Pancreas (tissue), 10 donors: ENCODE data around the gene RNF220. TPM values are rescaled to one million over a fixed set of nuclear protein-coding genes. Genes with fewer than 3 reads are reported as not detected.

Source experiments
- ATAC-seq, 4 donors: fragments of 200-7000 bp; cut with Tn5 transposase; one replicate each; pipeline versions ENCODE4 v1.8.0 to v1.9.1; 2020; ENCODE audit warnings: mild to moderate bottlenecking in 4 of 4, moderate library complexity in 4 of 4
- DNase-seq, 6 donors: peaks; one replicate each; pipeline ENCODE4 v3.0.0-alpha.2; 2020
- FAIRE-seq: peaks from 2 replicates; lab custom pipeline; 2012; peaks lifted over from hg19 to GRCh38; lab: Jason Lieb, UNC
- H3K27ac ChIP-seq, 4 donors: fragments of 200-600 bp; sonication (generic); 1 replicate in 3 of 4; 2 replicates in 1 of 4; pipeline versions ENCODE4 v1.5.0 to v1.8.0; 2020
- H3K27me3 ChIP-seq, 4 donors: fragments of 200-600 bp; one replicate each; pipeline ENCODE4 v1.8.0; 2021
- H3K36me3 ChIP-seq, 3 donors: fragments of 200-600 bp; sonication (generic) in 1 of 3; one replicate each; pipeline versions ENCODE4 v1.5.0 to v1.8.0; 2020 to 2021
- H3K4me1 ChIP-seq, 3 donors: fragments of 200-600 bp; one replicate each; pipeline ENCODE4 v1.8.0; 2021
- H3K4me3 ChIP-seq, 4 donors: fragments of 200-600 bp; sonication (generic) in 2 of 4; one replicate each; pipeline versions ENCODE4 v1.5.0 to v1.8.0; 2020 to 2021
- H3K9me3 ChIP-seq, 4 donors: fragments of 200-600 bp; one replicate each; pipeline ENCODE4 v1.8.0; 2021
- WGBS, 2 donors: extraction: QIAGEN DNeasy Blood & Tissue Kit; methylation state at CpG; one replicate each; pipeline ENCODE4 v1.1.7; 2013; 5-methylcytosine and 5-hydroxymethylcytosine counted together
- intact Hi-C, 3 donors: fragments of 100-400 bp; cut with DNase I; formaldehyde crosslinking; loops; one replicate each; pipeline versions ENCODE4 v1.11.1 to v1.14.2; 2022
- polyA plus RNA-seq, 2 donors: library from polyadenylated mRNA; stranded (reverse); fragments of 200-250 nt; gene quantifications; one replicate each; pipeline ENCODE4 v1.2.3, GENCODE V29; 2013
- total RNA-seq, 6 donors: library from RNA; stranded (reverse); fragmentation: NEBNext Ultra II Directional in 4 of 6; extraction: Animal tissue kit (Norgen Biotek cat#: 25700) in 4 of 6; gene quantifications; one replicate each; pipeline versions ENCODE4 v1.2.1 to v1.2.4, GENCODE V29; 2021 to 2023
- TF ChIP-seq, protein P1 (sequence below), 4 donors: fragments of 200-600 bp; sonication (generic) in 3 of 4; IDR thresholded peaks; one replicate each; pipeline versions ENCODE4 v1.5.0 to v1.8.0; 2021; ENCODE audit warnings: antibody characterized with exemption in 4 of 4
- donor health status: healthy with polysubstance abuse.
- donor health status: DM: no; HTN: no; CAD: no; lungs with moderate emphysema.
- donor health status: DM: no; HTN: no; CAD: no.
- donor health status: control.
- donor health status: control.
- donor health status: Bipolar disorder and iron deficiency.
- donor health status: DM: yes; HTN: yes; CAD: no.
- donor health status: DM: no; HTN: no; CAD: no.
- donor health status: DM: no; HTN: no; CAD: no.
- donor health status: DM: yes; HTN: yes; CAD: no.

The RNF220 gene
- total and polyA plus RNA-seq, 8 donors: 22.3 to 43.2 (median 33.0) TPM

DNA sequence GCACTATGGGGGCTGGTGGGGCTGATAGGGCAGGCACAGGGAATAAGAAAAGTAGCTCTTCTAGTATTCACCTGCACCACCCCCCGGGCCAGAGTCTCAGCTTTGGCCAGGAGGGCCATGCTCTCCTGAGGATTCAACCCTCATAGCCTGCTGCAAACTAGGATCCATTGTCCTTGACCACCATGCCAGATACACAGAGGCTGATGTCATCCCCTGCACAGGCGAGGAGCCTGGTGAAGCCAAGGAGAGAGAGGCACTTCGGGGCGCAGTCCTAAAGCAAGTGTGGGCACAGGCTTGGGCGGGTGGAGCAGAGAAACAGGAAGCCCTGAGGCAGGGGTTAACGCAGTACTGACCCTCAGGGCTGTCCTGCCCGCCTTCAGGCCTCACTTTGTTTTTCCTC is 239.8 kb downstream of the RNF220 start:
- TF ChIP-seq, protein P1, sequence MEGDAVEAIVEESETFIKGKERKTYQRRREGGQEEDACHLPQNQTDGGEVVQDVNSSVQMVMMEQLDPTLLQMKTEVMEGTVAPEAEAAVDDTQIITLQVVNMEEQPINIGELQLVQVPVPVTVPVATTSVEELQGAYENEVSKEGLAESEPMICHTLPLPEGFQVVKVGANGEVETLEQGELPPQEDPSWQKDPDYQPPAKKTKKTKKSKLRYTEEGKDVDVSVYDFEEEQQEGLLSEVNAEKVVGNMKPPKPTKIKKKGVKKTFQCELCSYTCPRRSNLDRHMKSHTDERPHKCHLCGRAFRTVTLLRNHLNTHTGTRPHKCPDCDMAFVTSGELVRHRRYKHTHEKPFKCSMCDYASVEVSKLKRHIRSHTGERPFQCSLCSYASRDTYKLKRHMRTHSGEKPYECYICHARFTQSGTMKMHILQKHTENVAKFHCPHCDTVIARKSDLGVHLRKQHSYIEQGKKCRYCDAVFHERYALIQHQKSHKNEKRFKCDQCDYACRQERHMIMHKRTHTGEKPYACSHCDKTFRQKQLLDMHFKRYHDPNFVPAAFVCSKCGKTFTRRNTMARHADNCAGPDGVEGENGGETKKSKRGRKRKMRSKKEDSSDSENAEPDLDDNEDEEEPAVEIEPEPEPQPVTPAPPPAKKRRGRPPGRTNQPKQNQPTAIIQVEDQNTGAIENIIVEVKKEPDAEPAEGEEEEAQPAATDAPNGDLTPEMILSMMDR (IDR thresholded peaks at IDR 0.05): no peak
- peak in 1 of 6 donors; percentile 34 for DNase-seq
- 92 to 96% methylated on average over 7 of the region's 7 CpGs for WGBS, 2 donors
- H3K9me3 ChIP-seq: no peaks in the 10 kb centered on the region
- no peak for FAIRE-seq
- no peaks in the 10 kb centered on the region for H3K4me1 ChIP-seq
- intact Hi-C loops: no loop called here
- H3K4me3 ChIP-seq: no peak overlapping the region
- no peak for ATAC-seq
- peaks cover 0 to 39% (median 17%) of the 10 kb centered on the region in 3 donors for H3K36me3 ChIP-seq
- H3K27me3 ChIP-seq: no peaks in the 10 kb centered on the region
- no peak overlapping the region for H3K27ac ChIP-seq

DNA sequence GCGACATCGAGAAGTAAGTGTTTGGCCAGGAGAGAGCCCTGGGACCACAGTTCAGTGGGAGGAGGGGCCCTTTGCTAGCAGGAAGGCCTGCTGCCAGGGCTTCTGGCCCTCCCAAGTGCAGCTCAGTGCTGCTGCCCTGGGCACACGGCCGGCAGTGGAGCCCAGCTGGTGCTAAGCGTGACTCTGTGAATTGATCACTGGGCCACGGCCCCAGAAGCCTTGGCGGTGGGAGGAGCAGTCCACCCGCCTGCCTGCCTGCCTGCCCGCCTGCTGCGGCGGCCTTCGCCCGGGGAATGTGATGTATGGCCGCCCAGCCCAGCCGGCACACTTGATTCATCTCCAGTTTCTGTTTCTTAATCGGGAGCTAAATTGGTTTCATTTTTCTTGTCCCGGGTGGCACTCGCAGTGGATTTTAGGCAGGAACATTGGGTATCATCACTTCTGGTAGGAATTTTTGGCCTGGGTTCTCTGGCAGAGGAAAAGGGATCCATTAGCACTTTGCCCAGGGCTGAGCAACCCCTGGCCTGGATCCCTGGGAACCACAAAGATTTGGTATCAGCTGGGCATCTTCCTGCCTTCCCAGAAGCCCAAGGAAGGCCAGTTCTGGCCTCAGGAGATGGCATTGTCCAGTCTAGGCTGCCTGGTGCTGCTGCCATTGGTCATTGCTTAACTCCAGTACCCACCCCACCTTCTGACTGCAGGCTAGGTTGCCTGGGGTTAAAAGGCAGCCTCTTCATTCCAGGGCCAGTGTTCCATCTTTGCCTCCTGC is 240.6 kb downstream of the RNF220 start:
- ATAC-seq (peak in 2 of 4 donors; percentile 3 to 29), DNase-seq (peak in 2 of 6 donors; percentile 15 to 45), FAIRE-seq (no peak)
- Histone ChIP-seq H3K9me3 (no peaks in the 10 kb centered on the region), H3K27ac (no peak overlapping the region), H3K27me3 (no peaks in the 10 kb centered on the region), H3K4me3 (no peak overlapping the region), H3K4me1 (no peaks in the 10 kb centered on the region), H3K36me3 (peaks cover 0 to 40% (median 14%) of the 10 kb centered on the region in 3 donors)
- 85 to 91% methylated on average over 18 of the region's 18 CpGs for WGBS, 2 donors
- TF ChIP-seq, protein P1 (IDR thresholded peaks at IDR 0.05): no peak
- intact Hi-C loops: no loop called here

DNA sequence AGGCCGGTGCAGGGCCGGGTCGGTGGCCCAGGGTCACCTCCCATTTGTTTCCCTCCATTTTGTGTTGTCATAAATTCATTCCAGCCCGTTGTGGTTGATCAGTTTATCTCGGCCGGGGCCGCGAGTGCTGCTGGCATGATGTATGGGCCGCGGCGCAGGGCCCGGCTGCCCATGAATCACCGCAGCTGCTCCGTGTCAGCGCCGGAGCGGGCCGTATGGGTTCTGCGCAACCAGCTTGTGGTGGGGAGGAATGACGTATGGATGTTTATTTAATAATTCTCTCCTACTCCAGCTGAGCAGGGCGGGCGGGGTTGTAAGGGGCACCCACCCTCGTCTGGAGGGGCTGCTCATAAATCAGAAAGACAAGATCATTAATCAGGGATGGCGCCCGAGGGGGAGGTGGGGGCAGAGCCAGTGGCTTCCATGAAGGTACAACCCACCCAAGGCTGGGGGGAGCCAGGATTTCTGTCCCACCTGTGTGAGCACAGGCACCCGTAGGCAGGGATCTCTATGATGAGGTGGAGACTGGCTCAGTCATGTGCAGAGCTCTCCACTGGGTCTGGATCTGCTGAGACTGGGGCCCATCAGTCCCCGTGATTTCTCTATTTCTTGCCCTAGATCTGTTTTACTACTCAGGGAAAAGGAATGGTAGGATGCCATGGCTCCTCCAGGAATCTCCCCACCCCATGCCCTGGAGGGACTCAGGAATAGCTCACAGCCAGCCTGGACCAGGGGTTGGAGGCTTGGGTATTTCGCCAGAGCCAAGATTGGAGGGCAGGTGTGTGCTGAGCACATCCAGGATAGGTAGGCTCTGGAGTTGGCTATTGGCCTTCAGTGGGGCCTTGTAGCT is 241.4 kb downstream of the RNF220 start:
- DNase-seq (peak in 2 of 6 donors; percentile 12 to 40), ATAC-seq (no peak), FAIRE-seq (no peak)
- WGBS, 2 donors: 88 to 92% methylated on average over 28 of the region's 28 CpGs
- H3K4me1 ChIP-seq: no peaks in the 10 kb centered on the region
- TF ChIP-seq, protein P1 (IDR thresholded peaks at IDR 0.05): no peak
- H3K4me3 ChIP-seq: no peak overlapping the region
- intact Hi-C loops: no loop called here
- no peaks in the 10 kb centered on the region for H3K27me3 ChIP-seq
- H3K9me3 ChIP-seq: no peaks in the 10 kb centered on the region
- no peak overlapping the region for H3K27ac ChIP-seq
- peaks cover 0 to 42% (median 11%) of the 10 kb centered on the region in 3 donors for H3K36me3 ChIP-seq

DNA sequence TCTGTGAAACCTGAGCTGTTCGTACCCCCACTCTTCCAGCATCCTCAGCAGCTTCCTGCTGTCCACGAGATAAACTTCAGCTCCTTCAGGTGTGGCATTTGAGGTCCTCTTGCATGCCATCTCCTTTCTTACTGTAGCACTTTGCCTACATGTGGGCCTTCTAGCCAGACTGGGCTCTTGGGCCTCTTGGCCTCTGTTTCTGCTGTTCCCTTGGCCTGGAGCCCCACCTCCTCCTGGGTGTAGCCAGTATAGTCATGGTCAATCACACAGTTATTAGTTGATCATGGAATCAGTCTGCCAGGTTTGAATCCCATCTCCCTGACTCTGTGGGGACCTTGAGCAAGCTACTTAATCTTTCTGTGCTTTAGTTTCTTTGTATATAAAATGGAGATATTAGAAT is 242.8 kb downstream of the RNF220 start:
- H3K4me1 ChIP-seq: no peaks in the 10 kb centered on the region
- no peaks in the 10 kb centered on the region for H3K9me3 ChIP-seq
- peak in 2 of 6 donors; percentile 7 to 9 for DNase-seq
- no peak for FAIRE-seq
- WGBS, 2 donors: 88 to 95% methylated on average over 2 of the region's 2 CpGs
- intact Hi-C loops: no loop called here
- H3K4me3 ChIP-seq: no peak overlapping the region
- peaks cover 0 to 36% (median 11%) of the 10 kb centered on the region in 3 donors for H3K36me3 ChIP-seq
- H3K27ac ChIP-seq: no peak overlapping the region
- TF ChIP-seq, protein P1 (IDR thresholded peaks at IDR 0.05): no peak
- H3K27me3 ChIP-seq: no peaks in the 10 kb centered on the region
- no peak for ATAC-seq
